HG03064 (cell line): ENCODE data around the gene AHRR.
"Not testable (repeated sequence)": the region's sequence is repeated elsewhere in the genome, so short reads cannot be mapped to it uniquely, and the experiment has no call there.

ENCODE experiments used
- ATAC-seq: cut with Tn5 transposase; IDR thresholded peaks from one replicate; pipeline ENCODE4 v1.9.1; 2021; ENCODE audit warnings: low read depth; ENCODE audit not compliant: unreplicated experiment

Gene AHRR

DNA sequence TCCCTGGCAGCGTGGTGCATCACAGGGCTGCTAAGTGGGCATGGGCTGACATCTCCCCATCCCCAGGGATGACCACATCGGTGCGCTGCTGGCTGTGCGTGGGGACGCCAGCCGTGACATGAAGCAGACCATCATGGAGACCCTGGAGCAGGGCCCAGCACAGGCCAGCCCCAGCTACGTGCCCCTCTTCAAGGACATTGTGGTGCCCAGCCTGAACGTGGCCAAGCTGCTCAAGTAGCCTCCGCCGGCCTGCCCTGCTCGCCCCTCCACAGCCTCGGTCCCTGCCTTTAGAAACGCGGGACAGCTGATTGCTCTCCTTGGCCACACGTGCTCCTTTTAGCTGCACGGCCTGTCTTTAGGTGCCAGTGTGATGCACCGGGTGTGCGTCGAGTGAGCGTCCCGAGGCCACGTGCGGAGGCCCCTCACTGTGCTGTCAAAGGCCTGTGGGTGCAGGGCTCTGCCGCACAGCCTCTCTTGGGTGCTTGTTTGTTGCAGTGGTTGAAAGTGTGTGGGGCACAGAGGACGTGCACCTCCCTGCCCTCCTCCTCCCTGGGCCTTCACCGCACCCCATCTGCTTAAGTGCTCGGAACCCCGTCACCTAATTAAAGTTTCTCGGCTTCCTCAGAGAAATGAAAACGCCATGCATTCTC, 145.3 kb downstream of the AHRR start:
- no peak for ATAC-seq

DNA sequence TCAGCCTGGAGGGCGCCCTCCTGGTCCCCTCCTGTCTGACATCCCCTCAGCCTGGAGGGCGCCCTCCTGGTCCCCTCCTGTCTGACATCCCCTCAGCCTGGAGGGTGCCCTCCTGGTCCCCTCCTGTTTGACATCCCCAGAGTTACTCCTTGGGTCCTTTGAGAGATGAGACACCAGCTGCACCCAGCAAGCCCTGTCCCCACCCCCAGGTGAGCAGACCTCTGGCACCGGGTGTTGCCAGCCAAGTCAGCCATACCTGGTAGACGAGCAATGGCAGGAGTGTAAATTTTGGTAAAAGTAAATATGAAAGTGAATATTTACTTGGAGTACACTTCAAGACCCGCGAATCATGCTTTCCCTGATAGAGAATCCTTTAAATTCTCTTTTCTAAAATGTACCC, 146.9 kb downstream of the AHRR start:
- ATAC-seq = no peak

DNA sequence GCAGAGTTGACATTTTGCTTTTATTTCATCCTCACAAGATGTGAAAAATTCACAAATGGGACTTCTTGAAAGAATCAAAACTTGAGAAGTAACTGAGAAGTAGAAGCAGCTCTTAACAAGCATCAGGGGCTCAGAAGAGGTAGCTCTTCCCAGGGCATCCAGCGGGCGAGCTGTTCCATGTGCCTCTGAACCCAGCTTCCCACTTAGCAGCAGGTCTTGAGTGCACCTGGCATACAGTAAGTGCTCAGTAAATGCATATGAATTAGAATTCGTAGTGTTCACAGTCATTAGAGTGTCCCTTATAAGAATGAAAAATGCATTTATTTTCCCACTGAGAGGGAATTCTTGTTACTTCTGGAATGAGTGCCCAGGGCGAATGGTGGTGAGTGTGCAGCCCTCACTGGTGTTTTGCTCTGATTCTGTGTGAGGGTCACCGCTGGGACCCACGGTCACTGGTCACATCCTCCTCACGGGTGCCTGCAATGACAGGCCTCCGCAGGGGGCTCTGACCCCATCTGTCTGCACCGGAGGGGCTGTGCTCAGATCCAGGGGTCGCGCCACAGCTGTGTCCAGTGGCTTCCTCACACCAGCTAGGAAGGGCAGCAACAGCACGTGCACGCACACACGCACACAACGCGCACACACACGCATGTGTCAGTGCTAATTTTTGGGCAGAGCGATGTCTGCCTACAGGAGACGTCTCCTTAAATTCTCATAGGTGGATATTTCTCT, 148.4 kb downstream of the AHRR start:
- ATAC-seq = no peak

DNA sequence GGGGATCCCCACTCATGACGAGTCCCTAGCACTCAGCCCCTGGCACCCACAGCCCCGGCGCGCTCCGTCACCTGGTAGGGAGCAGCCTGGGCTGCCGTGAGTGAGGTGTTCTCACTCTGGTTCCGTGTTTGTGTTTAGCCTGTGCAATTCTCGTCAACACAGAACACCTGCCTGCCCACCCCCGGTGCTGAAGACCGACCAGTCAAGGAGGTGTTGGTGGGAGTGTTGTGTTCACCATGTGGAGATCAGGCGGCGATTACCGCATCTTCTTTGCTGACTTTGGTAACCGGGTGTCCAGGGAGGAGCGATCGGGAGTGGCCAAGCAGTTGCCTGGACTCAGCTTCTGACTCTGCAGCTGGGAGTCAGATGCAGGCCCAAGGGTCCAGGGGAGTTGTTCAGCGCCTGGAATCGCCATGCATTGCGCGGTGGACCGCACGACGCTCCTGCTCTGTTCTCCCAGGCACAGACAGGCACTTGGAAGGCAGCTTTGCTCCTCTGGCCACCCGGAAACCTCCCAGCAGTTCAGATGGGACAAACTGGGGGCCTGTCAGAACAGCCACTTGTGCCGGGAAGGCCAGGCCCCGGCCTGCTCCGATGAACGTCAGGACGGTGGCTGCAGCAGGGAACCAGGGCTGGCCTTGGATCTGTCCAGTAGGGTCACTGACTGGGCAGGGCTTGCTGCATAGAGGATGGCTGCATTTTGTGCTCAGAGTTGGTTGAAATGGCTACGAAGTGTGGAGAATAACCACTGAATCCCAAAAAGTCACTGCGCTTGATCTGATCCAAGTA, 149.6 kb downstream of the AHRR start:
- ATAC-seq = no peak

DNA sequence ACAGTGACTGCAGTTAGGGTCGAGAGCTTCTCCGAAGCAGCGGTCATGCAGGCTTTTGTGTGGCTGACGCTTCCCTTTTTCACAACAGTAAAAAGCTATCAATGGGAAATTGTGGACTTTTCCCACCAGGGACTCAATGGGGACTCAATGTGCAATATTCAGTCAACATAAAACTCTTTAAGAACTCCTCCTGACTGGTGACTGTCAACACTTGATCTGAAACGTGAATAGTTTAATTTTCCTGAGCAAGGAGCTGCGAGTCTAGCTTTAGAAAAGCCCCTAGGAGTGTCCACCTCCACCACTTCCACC, 150.2 kb downstream of the AHRR start:
- ATAC-seq = no peak

DNA sequence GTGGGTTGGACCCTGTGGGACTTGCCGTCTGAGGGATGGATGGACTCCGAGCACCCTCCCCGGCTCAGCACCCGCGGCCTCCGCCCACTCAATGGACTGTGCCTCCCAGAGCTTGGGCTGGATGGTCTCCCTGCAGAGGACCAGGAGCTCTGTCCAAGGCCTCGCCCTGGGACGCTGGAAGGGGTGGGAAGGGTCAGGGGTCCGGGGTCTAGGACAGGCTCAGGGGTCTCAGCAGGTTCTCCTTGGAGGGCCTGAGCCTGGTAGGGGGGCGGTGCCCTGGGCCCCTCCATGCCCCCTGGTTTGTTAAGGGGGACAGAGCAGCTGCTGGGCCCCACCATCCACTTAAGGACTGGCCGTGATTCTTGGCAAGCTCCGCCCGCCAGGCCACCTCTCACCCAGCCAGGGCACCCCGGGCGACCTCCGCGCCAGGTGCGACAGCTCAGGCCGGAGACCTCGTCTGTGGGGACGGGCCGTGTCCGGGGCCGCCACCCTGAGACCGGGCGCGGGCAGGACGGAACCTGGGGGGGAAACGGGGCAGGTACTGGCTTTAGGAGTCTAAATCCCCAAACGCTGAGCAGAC, 150.7 kb downstream of the AHRR start:
- ATAC-seq = peak; percentile 12

DNA sequence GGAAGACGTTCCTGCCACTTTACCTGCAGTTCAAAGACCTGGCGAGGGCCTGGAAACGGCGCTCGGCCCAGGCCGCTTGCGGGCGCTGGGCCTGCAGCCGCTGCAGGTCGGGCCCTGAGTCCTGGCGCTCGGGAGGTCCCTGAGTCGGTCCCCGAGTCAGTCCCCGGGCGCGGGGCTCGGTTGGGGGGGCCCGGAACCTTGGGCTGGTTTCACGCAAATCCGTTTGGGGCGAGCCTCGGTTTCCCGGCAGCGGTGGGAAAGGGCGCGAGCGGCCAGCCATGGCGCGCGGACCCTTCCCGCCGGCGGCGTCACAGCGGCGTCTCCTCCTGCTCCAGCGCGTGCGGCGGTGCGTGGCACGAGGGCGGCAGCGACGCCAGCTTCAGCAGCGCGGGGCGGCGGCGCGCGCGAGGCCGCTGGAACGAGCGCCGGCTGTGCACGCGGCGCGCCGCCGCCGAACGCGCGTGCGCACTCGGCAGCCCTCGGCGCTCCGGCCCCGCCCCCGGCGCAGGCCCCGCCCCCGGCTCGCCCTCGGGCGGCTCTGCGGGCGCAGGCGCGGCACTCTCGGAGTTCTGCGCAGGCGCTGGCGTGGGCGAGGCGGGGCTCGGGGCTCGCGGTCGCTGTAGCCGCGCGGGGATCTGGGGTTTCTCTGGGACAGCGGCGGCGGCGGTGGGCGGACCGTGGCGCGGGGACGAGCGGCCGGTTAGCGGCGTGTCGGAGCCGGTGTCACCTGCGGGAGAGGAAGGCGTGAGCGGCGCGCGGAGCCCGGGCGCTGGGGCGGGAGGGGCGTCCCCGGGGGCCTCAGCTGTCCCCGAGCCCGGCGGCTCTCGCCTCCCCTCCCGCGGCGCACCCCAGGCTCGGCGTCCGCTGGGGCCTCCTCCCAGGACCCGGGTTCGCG, 151.4 kb downstream of the AHRR start:
- ATAC-seq = peak; percentile 57

DNA sequence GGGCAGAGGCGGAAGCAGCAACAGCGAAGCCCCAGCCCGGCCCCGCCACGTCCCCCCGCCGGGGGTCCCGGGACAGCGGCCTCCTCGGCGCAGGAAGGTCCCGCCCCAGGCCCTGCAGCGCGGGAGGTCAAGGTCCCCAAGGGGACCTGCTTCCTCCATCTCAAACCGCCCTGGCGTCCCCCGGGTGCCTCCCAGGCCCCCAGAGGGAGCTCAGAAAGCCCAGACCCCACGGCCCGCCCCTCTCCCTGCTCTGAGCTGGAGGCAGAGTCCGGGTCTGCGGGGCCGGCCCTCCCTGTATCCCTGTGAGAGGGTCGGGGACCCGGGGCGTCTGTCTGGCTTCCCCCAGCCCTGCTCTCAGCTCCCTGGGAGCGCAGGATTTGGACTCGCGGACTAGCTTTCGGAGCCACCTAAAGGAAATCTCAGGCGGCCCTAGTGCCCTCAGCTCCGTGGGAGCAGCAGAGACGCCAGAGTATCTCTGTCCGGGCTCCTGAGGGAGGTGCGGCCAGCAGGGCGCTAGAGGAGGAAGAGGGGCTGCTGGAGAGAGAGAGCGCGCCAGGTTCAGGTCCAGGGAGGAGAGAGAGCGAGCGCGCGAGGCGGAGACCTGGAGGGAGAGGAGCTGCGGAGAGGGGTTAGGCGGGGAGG, 152.2 kb downstream of the AHRR start:
- ATAC-seq = peak; percentile 23

DNA sequence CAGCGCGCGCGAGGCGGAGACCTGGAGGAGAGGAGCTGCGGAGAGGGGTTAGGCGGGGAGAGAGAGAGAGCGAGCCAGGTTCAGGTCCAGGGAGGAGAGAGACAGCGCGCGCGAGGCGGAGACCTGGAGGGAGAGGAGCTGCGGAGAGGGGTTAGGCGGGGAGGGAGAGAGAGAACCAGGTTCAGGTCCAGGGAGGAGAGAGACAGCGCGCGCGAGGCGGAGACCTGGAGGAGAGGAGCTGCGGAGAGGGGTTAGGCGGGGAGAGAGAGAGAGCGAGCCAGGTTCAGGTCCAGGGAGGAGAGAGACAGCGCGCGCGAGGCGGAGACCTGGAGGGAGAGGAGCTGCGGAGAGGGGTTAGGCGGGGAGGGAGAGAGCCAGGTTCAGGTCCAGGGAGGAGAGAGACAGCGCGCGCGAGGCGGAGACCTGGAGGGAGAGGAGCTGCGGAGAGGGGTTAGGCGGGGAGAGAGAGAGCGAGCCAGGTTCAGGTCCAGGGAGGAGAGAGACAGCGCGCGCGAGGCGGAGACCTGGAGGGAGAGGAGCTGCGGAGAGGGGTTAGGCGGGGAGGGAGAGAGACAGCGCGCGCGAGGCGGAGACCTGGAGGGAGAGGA, 152.8 kb downstream of the AHRR start:
- ATAC-seq = not testable (repeated sequence)

DNA sequence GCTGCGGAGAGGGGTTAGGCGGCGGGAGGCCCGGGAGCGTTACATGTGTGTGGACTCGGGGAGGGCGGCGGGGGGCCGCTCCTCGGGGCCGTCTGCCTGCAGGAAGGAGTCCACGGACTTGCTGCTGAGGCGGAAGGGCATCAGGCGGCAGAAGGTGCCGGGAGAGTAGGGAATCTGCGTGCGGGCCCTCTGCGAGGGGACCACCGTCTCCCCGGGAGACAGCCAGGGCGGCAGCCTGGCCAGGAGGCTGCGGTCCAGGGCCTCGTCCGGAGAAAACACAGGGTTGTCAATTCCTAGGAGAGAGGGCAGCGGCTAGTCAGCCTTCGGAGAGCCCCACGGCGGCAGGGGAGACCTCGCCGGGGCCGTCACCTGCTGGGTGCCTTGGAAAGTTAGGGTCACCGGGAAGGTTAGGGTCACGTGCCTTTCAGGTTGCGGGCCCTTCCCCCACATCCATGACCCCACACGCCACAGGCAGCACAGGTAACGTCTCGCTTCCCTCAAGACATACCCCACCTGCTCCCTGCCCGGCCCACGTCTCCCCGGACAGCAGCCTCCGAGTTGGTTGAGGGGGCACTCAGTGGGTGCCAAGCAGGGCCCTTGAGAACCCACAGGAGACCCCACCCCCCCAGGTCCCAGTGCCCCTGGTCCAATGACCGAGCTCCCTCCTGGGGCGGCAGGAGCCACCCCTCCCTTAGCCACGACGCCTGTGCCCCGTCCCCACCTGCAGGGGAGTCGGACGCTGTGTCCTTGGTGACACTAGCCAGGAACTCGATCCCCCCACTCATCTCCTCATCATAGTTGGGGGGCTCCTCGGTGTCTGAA, 153.5 kb downstream of the AHRR start:
- ATAC-seq = no peak

DNA sequence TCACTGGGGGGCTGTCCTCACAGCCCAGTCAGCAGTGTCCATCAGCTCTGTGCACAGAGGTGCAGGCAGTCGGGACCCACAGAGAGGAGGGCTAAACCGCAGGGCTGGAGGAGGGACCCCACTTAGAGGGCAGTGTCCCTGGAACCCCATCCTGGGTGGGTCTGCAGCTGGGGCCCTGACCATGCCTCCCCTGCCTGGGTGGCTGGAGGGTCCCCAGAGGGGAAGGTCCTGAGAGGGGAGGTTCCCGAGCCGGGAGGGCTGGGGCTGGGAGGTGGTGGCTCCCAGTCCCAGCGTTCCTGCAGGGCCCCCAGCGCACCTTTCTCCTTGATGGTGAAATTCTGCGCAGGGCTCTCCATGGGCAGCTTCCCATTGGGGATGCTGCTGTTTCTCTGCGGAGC, 154.2 kb downstream of the AHRR start:
- ATAC-seq = no peak

DNA sequence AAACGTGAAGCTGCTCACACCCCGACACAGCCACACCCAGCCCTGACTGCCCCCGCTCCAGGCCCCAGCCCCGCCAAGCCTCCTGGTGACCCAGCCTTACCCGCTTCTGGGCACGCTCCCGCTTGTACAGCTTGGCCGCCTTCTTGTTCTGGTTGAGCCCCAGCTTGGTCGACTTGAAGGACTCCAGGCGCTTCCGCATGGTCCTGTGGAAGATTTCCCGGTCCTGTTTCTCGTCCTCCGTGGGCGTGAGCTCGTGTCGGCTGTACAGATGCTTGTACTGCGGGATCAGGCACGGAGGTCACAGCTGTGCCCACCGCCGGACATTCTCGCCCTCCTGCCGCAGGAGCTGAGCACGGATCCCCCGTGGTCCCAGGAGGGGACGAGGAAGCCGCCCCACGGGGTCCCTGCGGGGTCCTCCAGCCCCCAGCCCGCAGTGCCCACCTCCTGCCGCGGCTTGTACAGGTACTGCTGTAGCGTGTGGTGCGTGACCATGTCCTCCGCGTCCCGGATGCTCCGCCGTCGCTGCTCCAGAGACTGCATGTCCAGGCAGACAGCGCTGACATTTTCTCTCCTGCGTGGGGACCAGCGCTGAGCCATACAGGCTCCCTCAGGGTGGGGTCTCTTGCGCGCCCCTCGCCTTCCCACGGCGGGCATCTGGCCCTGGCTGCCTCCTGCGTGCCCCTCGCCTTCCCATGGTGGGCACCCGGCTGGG, 154.7 kb downstream of the AHRR start:
- ATAC-seq = no peak

DNA sequence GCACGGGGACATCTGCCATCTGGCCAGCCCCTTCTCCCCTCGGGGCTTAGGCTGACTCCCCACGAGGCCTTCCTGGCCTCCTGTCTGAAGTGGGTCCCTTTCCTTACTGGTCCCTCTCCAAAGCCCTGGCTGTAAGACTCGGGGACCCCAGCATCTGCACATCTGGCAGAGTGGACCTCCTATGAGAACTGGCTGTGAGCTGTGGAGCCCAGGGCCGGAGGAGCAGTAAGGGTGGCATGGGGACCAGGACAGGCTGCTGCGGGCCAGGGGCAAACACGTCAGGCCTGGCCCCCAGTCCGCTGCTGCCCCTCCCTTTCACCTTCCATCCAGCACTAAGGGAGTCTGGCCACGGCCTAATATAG, 155.3 kb downstream of the AHRR start:
- no peak for ATAC-seq

DNA sequence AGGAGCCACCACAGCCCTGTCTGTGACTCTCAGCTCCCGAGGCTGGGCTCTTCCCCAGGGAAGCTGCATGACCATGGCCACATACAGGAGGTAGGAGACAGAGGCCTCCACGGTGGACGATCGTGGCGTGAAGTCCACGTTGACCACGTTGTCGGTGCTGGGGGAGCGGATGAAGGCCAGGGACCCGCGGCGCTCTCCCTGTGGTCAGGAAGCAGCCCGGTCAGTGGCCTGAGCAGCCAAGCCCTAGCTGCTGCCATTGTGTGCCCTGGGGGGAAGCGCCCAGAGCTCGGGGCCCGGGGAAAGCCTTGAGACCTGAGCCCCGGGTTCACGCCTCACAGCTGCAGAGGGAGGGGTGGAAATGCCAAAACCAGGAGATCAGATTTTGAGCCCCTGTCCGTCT, 155.7 kb downstream of the AHRR start:
- ATAC-seq = no peak

DNA sequence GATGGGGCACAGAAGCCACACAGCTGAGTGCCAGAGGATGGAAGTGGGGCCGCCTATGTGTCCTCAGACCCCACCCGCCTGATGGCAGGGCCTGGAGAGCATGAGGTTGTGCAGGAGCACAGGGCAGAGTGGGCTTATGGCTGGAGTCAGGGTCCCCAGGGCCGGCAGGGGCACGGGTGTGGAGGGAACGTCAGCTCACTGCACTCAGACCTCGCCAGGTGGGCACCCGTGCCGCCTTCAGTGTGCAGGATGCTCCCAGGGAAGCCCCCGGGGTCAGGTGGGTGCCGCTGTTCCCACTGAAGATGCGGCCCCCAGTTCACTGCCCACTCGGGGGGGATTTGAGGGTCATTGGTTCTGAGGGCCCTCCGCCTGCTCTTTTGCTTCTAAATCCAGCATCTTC, 156.4 kb downstream of the AHRR start:
- no peak for ATAC-seq

DNA sequence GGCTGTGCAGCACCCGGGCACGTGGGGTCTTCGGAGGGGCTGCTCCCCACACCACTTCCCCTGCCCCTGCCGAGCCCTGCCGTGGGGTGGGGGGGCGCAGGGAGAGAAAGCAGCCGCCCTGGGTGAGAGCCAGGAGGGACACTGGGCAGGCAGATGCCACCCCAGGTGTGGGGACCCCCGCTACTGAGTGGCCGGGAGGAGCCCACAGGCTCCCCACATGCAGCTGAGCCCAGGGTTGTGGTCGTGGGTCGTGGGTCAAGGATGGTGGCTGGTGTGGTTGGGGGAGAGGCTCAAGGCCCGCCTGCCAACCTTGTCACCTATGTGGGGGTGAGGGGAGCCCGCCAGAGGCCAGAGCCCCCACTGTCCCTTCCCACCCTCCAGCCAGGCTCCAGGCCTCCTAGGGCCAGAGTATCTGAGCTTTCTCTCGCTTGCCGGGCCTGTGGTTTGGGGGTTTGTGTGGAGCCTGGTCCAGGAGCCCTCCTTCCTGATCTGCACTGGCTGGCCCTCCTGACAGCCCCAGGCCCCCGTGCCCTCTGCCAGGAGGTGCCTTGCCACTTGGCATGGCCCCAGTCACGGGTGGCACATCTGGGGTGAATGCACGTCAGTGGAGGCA, 157.0 kb downstream of the AHRR start:
- ATAC-seq = no peak

DNA sequence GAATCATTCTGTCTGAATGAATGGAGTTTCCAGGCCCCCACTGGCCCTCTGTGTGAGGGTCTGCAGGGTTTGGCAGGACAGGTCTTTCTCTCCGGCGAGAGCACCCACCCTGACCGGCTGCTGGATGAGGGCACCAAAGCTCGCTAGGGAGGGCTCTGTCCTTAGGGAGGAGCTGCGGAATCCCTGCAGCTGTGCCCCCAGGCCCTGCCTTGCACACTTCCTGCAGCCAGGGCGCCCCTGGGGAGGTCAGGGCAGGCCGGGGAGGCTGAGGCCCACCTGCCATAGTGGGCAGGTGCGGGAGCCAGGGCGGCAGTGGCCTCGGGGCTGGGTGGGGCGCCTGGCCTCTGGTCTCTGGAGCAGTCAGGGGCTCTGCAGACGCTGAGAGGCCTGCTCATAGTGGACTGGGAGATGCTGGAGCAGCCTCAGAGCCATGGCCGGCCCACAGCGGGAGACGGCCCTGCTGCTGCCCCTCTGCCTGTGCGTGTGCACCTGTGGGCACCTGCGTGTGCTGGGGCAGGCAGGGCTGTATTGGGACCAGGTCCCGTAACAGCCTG, 157.5 kb downstream of the AHRR start:
- ATAC-seq = no peak
